ENCODE results near the gene S100A12.

Gene S100A12

DNA sequence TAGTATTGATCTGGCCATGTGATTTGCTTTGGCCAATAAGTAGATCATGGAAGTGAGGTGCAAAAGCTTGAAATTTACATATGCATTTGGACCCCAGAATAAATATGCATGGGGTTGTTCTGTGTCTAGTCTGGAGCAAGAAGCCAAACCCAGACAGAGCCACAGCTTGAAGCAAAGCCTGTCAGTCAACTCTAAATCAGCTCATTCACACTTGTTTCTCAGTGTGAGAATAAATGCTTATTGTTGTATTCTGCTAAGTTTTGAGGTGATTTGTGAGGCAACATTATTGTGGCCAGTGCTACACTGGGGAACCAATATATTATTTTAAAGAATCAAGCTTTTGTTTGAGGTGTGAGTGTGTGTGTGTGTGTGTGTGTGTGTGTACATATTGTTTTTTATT lies 50.5 kb downstream of the S100A12 start:
- Mint-ChIP-seq H3K36me3 (ENCODE audit: low read depth) (no peaks in the 10 kb centered on the region), H3K27me3 (ENCODE audit: low read depth) (peaks cover 5% of the 10 kb centered on the region), H3K4me3 (no peak overlapping the region), H3K9me3 (peaks cover 13% of the 10 kb centered on the region), H3K27ac (no peak overlapping the region), H3K4me1 (ENCODE audit: low read depth) (no peaks in the 10 kb centered on the region)
- no peak for DNase-seq (ENCODE audit: low spot score)
